22Rv1 (cell line): ENCODE results near the gene PLEKHA6.

Source experiments
- ZFX ChIP-seq: fragments of 450-650 bp; IDR thresholded peaks from 2 replicates; pipeline ENCODE4 v1.6.1; 2017; ENCODE audit warnings: antibody characterized with exemption, borderline replicate concordance
- TF ChIP-seq, protein P1 (sequence below): fragments of 450-650 bp; IDR thresholded peaks from 2 replicates; pipeline ENCODE4 v1.5.1; 2017; ENCODE audit warnings: mild to moderate bottlenecking

DNA sequence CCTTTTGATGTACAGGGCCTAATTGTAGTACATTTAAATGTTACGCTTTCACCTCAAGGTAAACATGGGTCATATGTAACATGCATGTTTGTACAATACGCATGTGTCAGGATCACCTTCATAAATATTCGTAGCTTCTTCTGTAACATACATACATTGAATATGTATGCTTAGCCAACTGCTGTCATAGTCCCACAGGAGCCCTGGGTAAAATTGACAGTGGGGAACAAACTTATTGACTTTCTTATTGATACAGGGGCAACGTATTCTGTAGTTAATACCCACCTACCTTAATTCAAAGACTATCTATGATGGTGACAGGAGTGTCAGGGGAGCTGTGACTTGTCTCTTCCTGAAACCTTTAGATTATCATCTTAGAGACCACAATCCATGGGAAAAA is 189.9 kb downstream of the PLEKHA6 start:
- TF ChIP-seq, protein P1, sequence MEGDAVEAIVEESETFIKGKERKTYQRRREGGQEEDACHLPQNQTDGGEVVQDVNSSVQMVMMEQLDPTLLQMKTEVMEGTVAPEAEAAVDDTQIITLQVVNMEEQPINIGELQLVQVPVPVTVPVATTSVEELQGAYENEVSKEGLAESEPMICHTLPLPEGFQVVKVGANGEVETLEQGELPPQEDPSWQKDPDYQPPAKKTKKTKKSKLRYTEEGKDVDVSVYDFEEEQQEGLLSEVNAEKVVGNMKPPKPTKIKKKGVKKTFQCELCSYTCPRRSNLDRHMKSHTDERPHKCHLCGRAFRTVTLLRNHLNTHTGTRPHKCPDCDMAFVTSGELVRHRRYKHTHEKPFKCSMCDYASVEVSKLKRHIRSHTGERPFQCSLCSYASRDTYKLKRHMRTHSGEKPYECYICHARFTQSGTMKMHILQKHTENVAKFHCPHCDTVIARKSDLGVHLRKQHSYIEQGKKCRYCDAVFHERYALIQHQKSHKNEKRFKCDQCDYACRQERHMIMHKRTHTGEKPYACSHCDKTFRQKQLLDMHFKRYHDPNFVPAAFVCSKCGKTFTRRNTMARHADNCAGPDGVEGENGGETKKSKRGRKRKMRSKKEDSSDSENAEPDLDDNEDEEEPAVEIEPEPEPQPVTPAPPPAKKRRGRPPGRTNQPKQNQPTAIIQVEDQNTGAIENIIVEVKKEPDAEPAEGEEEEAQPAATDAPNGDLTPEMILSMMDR: no peak
- TF ChIP-seq ZFX: no peak
